Hepatocyte (in vitro differentiated cells): Measurements from ENCODE around the gene NHERF1. TPM values are rescaled to one million over a fixed set of nuclear protein-coding genes. Genes with fewer than 3 reads are reported as not detected.

Experiments
- DNase-seq: peaks from one replicate; pipeline ENCODE4 v3.0.0-alpha.2; 2016; ENCODE audit warnings: low spot score
- H2AFZ ChIP-seq: fragments of 200-600 bp; sonication (generic); 2 replicates; pipeline ENCODE4 v1.6.0; 2016; ENCODE audit warnings: antibody characterized with exemption, mild to moderate bottlenecking
- H3K27ac ChIP-seq: fragments of 200-600 bp; sonication (generic); 2 replicates; pipeline ENCODE4 v1.5.1; 2016; ENCODE audit warnings: mild to moderate bottlenecking
- H3K27me3 ChIP-seq: fragments of 200-600 bp; sonication (generic); 2 replicates; pipeline ENCODE4 v1.6.1; 2016
- H3K36me3 ChIP-seq: fragments of 200-600 bp; sonication (generic); replicated peaks from 2 replicates; pipeline ENCODE4 v1.5.1; 2016; ENCODE audit warnings: low read depth; ENCODE audit not compliant: insufficient read depth
- H3K4me1 ChIP-seq: fragments of 200-600 bp; sonication (generic); 2 replicates; pipeline ENCODE4 v1.5.1; 2016; ENCODE audit warnings: mild to moderate bottlenecking, moderate library complexity; ENCODE audit not compliant: insufficient read depth
- H3K4me2 ChIP-seq: fragments of 200-600 bp; sonication (generic); 2 replicates; pipeline ENCODE4 v1.6.0; 2016
- H3K4me3 ChIP-seq: fragments of 200-600 bp; sonication (generic); 2 replicates; pipeline ENCODE4 v1.5.1; 2016; ENCODE audit warnings: mild to moderate bottlenecking
- H3K79me2 ChIP-seq: fragments of 200-600 bp; sonication (generic); 2 replicates; pipeline ENCODE4 v1.6.0; 2017; ENCODE audit warnings: mild to moderate bottlenecking
- H3K9me2 ChIP-seq: fragments of 200-600 bp; sonication (generic); replicated peaks from 2 replicates; pipeline ENCODE4 v1.6.0; 2017; ENCODE audit warnings: mild to moderate bottlenecking; ENCODE audit not compliant: insufficient read depth
- H3K9me3 ChIP-seq: fragments of 200-600 bp; sonication (generic); 2 replicates; pipeline ENCODE4 v1.5.1; 2016; ENCODE audit warnings: low read depth, mild to moderate bottlenecking
- H4K20me1 ChIP-seq: fragments of 200-600 bp; sonication (generic); 2 replicates; pipeline ENCODE4 v1.6.0; 2016; ENCODE audit warnings: mild to moderate bottlenecking; ENCODE audit not compliant: insufficient read depth, poor library complexity, severe bottlenecking
- CTCF ChIP-seq: fragments of 200-600 bp; sonication (generic); IDR thresholded peaks from 2 replicates; pipeline ENCODE4 v1.5.1; 2016; ENCODE audit warnings: antibody characterized with exemption, mild to moderate bottlenecking; ENCODE audit not compliant: poor library complexity
- EZH2 ChIP-seq: fragments of 200-600 bp; sonication (generic); IDR thresholded peaks from 2 replicates; pipeline ENCODE4 v1.6.1; 2016; ENCODE audit warnings: antibody characterized with exemption, mild to moderate bottlenecking, borderline replicate concordance
- EZH2phosphoT487 ChIP-seq: fragments of 200-600 bp; sonication (generic); IDR thresholded peaks from one replicate; pipeline ENCODE4 v1.6.1; 2018; ENCODE audit warnings: antibody characterized with exemption, mild to moderate bottlenecking, low read depth, moderate library complexity; ENCODE audit not compliant: unreplicated experiment, severe bottlenecking
- WGBS: methylation state at CpG from one replicate; pipeline ENCODE4 v1.1.6; 2016; ENCODE audit warnings: low lambda C conversion rate; ENCODE audit errors: missing lambda C conversion rate; 5-methylcytosine and 5-hydroxymethylcytosine counted together
- polyA plus RNA-seq: library from polyadenylated mRNA; unstranded; fragments of >200 nt; fragmentation: Nextera tagmentation; extraction: Ambion mirVana; gene quantifications from 2 replicates; pipeline ENCODE4 v1.2.1, GENCODE V29; 2016
- total RNA-seq: library from RNA; depleted of rRNA; stranded (reverse); fragments of >200 nt; gene quantifications from 2 replicates; pipeline ENCODE4 v1.2.3, GENCODE V29; 2014

Gene NHERF1
- total and polyA plus RNA-seq, 2 experiments from 2014 or later, result 263 to 763 TPM

- Histone ChIP-seq H3K4me2 (no peak overlapping the region), H3K9me2 (no peaks in the 10 kb centered on the region), H3K9me3 (no peaks in the 10 kb centered on the region), H3K4me1 (no peaks in the 10 kb centered on the region), H2AFZ (no peak overlapping the region), H3K36me3 (no peaks in the 10 kb centered on the region), H3K27ac (no peak overlapping the region), H3K27me3 (no peaks in the 10 kb centered on the region), H4K20me1 (no peaks in the 10 kb centered on the region), H3K4me3 (no peak overlapping the region), H3K79me2 (no peaks in the 10 kb centered on the region)
- no peak for DNase-seq
- whole genome bisulfite sequencing, result 95% methylated on average over 12 of the region's 12 CpGs
- no peak for TF ChIP-seq EZH2phosphoT487
- no peak for TF ChIP-seq CTCF
- no peak for TF ChIP-seq EZH2
Observed at GRCh38 chr17:74792586-74793105, 44.2 kb downstream of the NHERF1 start.

- H3K4me3 ChIP-seq, result no peak overlapping the region
- H3K9me2 ChIP-seq, result no peaks in the 10 kb centered on the region
- H3K79me2 ChIP-seq, result no peaks in the 10 kb centered on the region
- H3K4me2 ChIP-seq, result no peak overlapping the region
- no peaks in the 10 kb centered on the region for H3K36me3 ChIP-seq
- TF ChIP-seq CTCF (no peak), EZH2phosphoT487 (no peak), EZH2 (no peak)
- H3K9me3 ChIP-seq, result no peaks in the 10 kb centered on the region
- no peak overlapping the region for H3K27ac ChIP-seq
- H4K20me1 ChIP-seq, result no peaks in the 10 kb centered on the region
- H2AFZ ChIP-seq, result no peak overlapping the region
- no peaks in the 10 kb centered on the region for H3K27me3 ChIP-seq
- WGBS, result 96% methylated on average over 18 of the region's 18 CpGs
- H3K4me1 ChIP-seq, result no peaks in the 10 kb centered on the region
- DNase-seq, result no peak
Observed at GRCh38 chr17:74795327-74796020, 47.0 kb downstream of the NHERF1 start.

GRCh38 chr17:74796211-74796610 is 47.8 kb downstream of the NHERF1 start:
- H2AFZ ChIP-seq, result no peak overlapping the region
- 96% methylated on average over 4 of the region's 4 CpGs for WGBS
- H3K9me2 ChIP-seq, result no peaks in the 10 kb centered on the region
- no peaks in the 10 kb centered on the region for H3K9me3 ChIP-seq
- H3K79me2 ChIP-seq, result no peaks in the 10 kb centered on the region
- no peak for DNase-seq
- H4K20me1 ChIP-seq, result no peaks in the 10 kb centered on the region
- TF ChIP-seq CTCF (no peak), EZH2 (no peak), EZH2phosphoT487 (no peak)
- H3K27ac ChIP-seq, result no peak overlapping the region
- no peaks in the 10 kb centered on the region for H3K4me1 ChIP-seq
- H3K4me2 ChIP-seq, result no peak overlapping the region
- no peaks in the 10 kb centered on the region for H3K27me3 ChIP-seq
- H3K4me3 ChIP-seq, result no peak overlapping the region
- H3K36me3 ChIP-seq, result no peaks in the 10 kb centered on the region
